ENCODE data around the gene HLA-A. TPM values are rescaled to one million over a fixed set of nuclear protein-coding genes. Genes with fewer than 3 reads are reported as not detected.
A peak's percentile ranks its signal among the peaks of the same experiment; 100 is the strongest.

HLA-A gene
- total RNA-seq, 1 donor from 2014 or later = 691 TPM

GRCh38 chr6:29933955-29934354, 8.4 kb upstream of the HLA-A start:
- H3K27ac ChIP-seq = no peak overlapping the region
- no peak for TF ChIP-seq POLR2A (IDR thresholded peaks at IDR 0.05)
- TF ChIP-seq POLR2AphosphoS5 (IDR thresholded peaks at IDR 0.05; ENCODE audit: insufficient read depth in 1 of 2, low read depth in 1 of 2) = no peak
- no peak for TF ChIP-seq CTCF (IDR thresholded peaks at IDR 0.05)
- no peaks in the 10 kb centered on the region for H3K4me1 ChIP-seq
- H3K4me3 ChIP-seq = no peak overlapping the region
- no peaks in the 10 kb centered on the region for H3K36me3 ChIP-seq
- DNase-seq (ENCODE audit: extremely low spot score in 2 of 2) = no peak
- H3K27me3 ChIP-seq = no peaks in the 10 kb centered on the region
- no peaks in the 10 kb centered on the region for H3K9me3 ChIP-seq
- intact Hi-C loops (cut with DNase I) = no loop called here

GRCh38 chr6:29935273-29935955, 6.9 kb upstream of the HLA-A start:
- no peak for DNase-seq (ENCODE audit: extremely low spot score in 2 of 2)
- TF ChIP-seq POLR2A (IDR thresholded peaks at IDR 0.05) (no peak), CTCF (IDR thresholded peaks at IDR 0.05) (no peak), POLR2AphosphoS5 (IDR thresholded peaks at IDR 0.05; ENCODE audit: insufficient read depth in 1 of 2, low read depth in 1 of 2) (no peak)
- H3K4me3 ChIP-seq = no peak overlapping the region
- H3K27ac ChIP-seq = no peak overlapping the region
- no peaks in the 10 kb centered on the region for H3K36me3 ChIP-seq
- no peaks in the 10 kb centered on the region for H3K4me1 ChIP-seq
- intact Hi-C loops (cut with DNase I) = no loop called here
- no peaks in the 10 kb centered on the region for H3K9me3 ChIP-seq
- no peaks in the 10 kb centered on the region for H3K27me3 ChIP-seq

GRCh38 chr6:29938746-29939508, 3.4 kb upstream of the HLA-A start:
- H3K27ac ChIP-seq = no peak overlapping the region
- no peaks in the 10 kb centered on the region for H3K27me3 ChIP-seq
- H3K36me3 ChIP-seq = no peaks in the 10 kb centered on the region
- no peak overlapping the region for H3K4me3 ChIP-seq
- peaks cover 3% of the 10 kb centered on the region for H3K4me1 ChIP-seq
- no peak for DNase-seq (ENCODE audit: extremely low spot score in 2 of 2)
- intact Hi-C loops (cut with DNase I) = no loop called here
- TF ChIP-seq POLR2AphosphoS5 (IDR thresholded peaks at IDR 0.05; ENCODE audit: insufficient read depth in 1 of 2, low read depth in 1 of 2) (no peak), CTCF (IDR thresholded peaks at IDR 0.05) (no peak), POLR2A (IDR thresholded peaks at IDR 0.05) (no peak)
- H3K9me3 ChIP-seq = no peaks in the 10 kb centered on the region

GRCh38 chr6:29941016-29941415, 1.3 kb upstream of the HLA-A start:
- Histone ChIP-seq H3K9me3 (no peaks in the 10 kb centered on the region), H3K4me1 (peaks cover 9% of the 10 kb centered on the region), H3K4me3 (no peak overlapping the region), H3K27ac (no peak overlapping the region), H3K36me3 (no peaks in the 10 kb centered on the region), H3K27me3 (no peaks in the 10 kb centered on the region)
- no peak for DNase-seq (ENCODE audit: extremely low spot score in 2 of 2)
- TF ChIP-seq POLR2AphosphoS5 (IDR thresholded peaks at IDR 0.05; ENCODE audit: insufficient read depth in 1 of 2, low read depth in 1 of 2) = no peak
- TF ChIP-seq CTCF (IDR thresholded peaks at IDR 0.05) = no peak
- intact Hi-C loops (cut with DNase I) = no loop called here

- Histone ChIP-seq H3K36me3 (no peaks in the 10 kb centered on the region), H3K9me3 (no peaks in the 10 kb centered on the region), H3K4me1 (peaks cover 9% of the 10 kb centered on the region), H3K27ac (peak overlapping the region; percentile 84), H3K4me3 (peak overlapping the region; percentile 50 to 62), H3K27me3 (no peaks in the 10 kb centered on the region)
- intact Hi-C loops (cut with DNase I) = no loop called here
- DNase-seq (ENCODE audit: extremely low spot score in 2 of 2) = no peak
- TF ChIP-seq POLR2A (IDR thresholded peaks at IDR 0.05) (no peak), POLR2AphosphoS5 (IDR thresholded peaks at IDR 0.05; ENCODE audit: insufficient read depth in 1 of 2, low read depth in 1 of 2) (no peak), CTCF (IDR thresholded peaks at IDR 0.05) (no peak)
Measured at GRCh38 chr6:29941471-29941870, 861 bp upstream of the HLA-A start.
